Osteocyte (in vitro differentiated cells): ENCODE results near the gene APOBEC3H. TPM values are rescaled to one million over a fixed set of nuclear protein-coding genes. Genes with fewer than 3 reads are reported as not detected.

ENCODE experiments used
- DNase-seq: peaks from one replicate; pipeline ENCODE4 v3.0.0; 2021; ENCODE audit warnings: mixed read lengths; ENCODE audit not compliant: unreplicated experiment; ENCODE audit errors: extremely low spot score
- H3K27ac Mint-ChIP-seq: one replicate; pipeline ENCODE4 v1.8.0; 2021; ENCODE audit warnings: mild to moderate bottlenecking, mixed read lengths; ENCODE audit not compliant: unreplicated experiment
- H3K27me3 Mint-ChIP-seq: one replicate; pipeline ENCODE4 v1.8.0; 2021; ENCODE audit warnings: mixed read lengths; ENCODE audit not compliant: unreplicated experiment
- H3K36me3 Mint-ChIP-seq: one replicate; pipeline ENCODE4 v1.8.0; 2021; ENCODE audit warnings: mixed read lengths; ENCODE audit not compliant: unreplicated experiment
- H3K4me1 Mint-ChIP-seq: one replicate; pipeline ENCODE4 v1.8.0; 2021; ENCODE audit warnings: mixed read lengths; ENCODE audit not compliant: unreplicated experiment
- H3K4me3 Mint-ChIP-seq: one replicate; pipeline ENCODE4 v1.8.0; 2021; ENCODE audit warnings: mild to moderate bottlenecking, moderate library complexity, mixed read lengths; ENCODE audit not compliant: unreplicated experiment
- H3K9me3 Mint-ChIP-seq: one replicate; pipeline ENCODE4 v1.8.0; 2021; ENCODE audit warnings: mixed read lengths; ENCODE audit not compliant: unreplicated experiment
- CTCF ChIP-seq: fragments of 200-600 bp; sonication (generic); IDR thresholded peaks from 2 replicates; pipeline ENCODE4 v1.5.0; 2021; ENCODE audit warnings: antibody characterized with exemption, mild to moderate bottlenecking, moderate library complexity
- total RNA-seq: library from RNA; stranded (reverse); gene quantifications from 2 replicates; pipeline ENCODE4 v1.2.1, GENCODE V29; 2021

Gene APOBEC3H
- total RNA-seq, 1 donor from 2014 or later, result not detected

GRCh38 chr22:39103431-39103830, 6.4 kb downstream of the APOBEC3H start:
- no peak overlapping the region for H3K27ac Mint-ChIP-seq
- TF ChIP-seq CTCF, result no peak
- no peaks in the 10 kb centered on the region for H3K36me3 Mint-ChIP-seq
- H3K9me3 Mint-ChIP-seq, result no peaks in the 10 kb centered on the region
- no peak overlapping the region for H3K4me3 Mint-ChIP-seq
- no peak for DNase-seq
- H3K27me3 Mint-ChIP-seq, result no peaks in the 10 kb centered on the region
- H3K4me1 Mint-ChIP-seq, result peaks cover 2% of the 10 kb centered on the region

- Mint-ChIP-seq H3K27ac (no peak overlapping the region), H3K36me3 (no peaks in the 10 kb centered on the region), H3K9me3 (no peaks in the 10 kb centered on the region)
Measured at GRCh38 chr22:39106326-39106725, 9.3 kb downstream of the APOBEC3H start.

GRCh38 chr22:39108487-39108886, 11.4 kb downstream of the APOBEC3H start:
- no peaks in the 10 kb centered on the region for H3K36me3 Mint-ChIP-seq
- TF ChIP-seq CTCF, result no peak
- no peak for DNase-seq
- H3K4me1 Mint-ChIP-seq, result peaks cover 2% of the 10 kb centered on the region
- H3K4me3 Mint-ChIP-seq, result no peak overlapping the region
- H3K27me3 Mint-ChIP-seq, result peaks cover 17% of the 10 kb centered on the region
- H3K9me3 Mint-ChIP-seq, result no peaks in the 10 kb centered on the region
- H3K27ac Mint-ChIP-seq, result no peak overlapping the region

More at GRCh38 chr22:39106326-39106725, 9.3 kb downstream of the APOBEC3H start:
- TF ChIP-seq CTCF, result no peak
- no peak for DNase-seq
- Mint-ChIP-seq H3K27me3 (peaks cover 12% of the 10 kb centered on the region), H3K4me3 (no peak overlapping the region), H3K4me1 (peaks cover 2% of the 10 kb centered on the region)

DNA sequence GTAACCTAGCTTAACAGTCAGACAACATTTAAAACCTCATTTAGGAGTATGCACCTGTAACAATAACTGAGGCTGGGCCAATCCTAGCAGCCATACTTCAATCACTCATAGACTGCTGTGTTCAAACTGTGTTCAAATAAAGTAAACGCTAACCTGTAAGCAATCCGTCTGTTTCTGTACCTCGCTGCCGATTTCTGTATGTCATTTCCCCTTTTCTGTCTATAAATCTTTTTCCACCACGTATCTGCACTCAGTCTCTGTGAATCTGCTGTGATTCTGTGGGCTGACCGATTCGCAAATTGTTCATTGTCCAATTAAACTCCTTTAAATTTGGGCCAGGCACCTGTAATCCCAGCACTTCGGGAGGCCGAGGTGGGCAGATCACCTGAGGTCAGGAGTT, 12.3 kb downstream of the APOBEC3H start:
- no peak for DNase-seq
- no peak overlapping the region for H3K27ac Mint-ChIP-seq
- H3K27me3 Mint-ChIP-seq, result peaks cover 25% of the 10 kb centered on the region
- H3K4me1 Mint-ChIP-seq, result peaks cover 2% of the 10 kb centered on the region
- H3K4me3 Mint-ChIP-seq, result no peak overlapping the region
- no peaks in the 10 kb centered on the region for H3K9me3 Mint-ChIP-seq
- H3K36me3 Mint-ChIP-seq, result no peaks in the 10 kb centered on the region
- TF ChIP-seq CTCF, result no peak

GRCh38 chr22:39110631-39111561, 13.9 kb downstream of the APOBEC3H start:
- Mint-ChIP-seq H3K27ac (no peak overlapping the region), H3K27me3 (peaks cover 40% of the 10 kb centered on the region), H3K9me3 (no peaks in the 10 kb centered on the region), H3K36me3 (no peaks in the 10 kb centered on the region), H3K4me1 (no peaks in the 10 kb centered on the region), H3K4me3 (no peak overlapping the region)
- DNase-seq, result no peak
- no peak for TF ChIP-seq CTCF
